Purkinje cell (primary cell): ENCODE results near the gene RAE1. TPM values are rescaled to one million over a fixed set of nuclear protein-coding genes. Genes with fewer than 3 reads are reported as not detected.

Experiments used
- polyA plus RNA-seq: library from polyadenylated mRNA; unstranded; fragments of >200 nt; fragmentation: Nextera tagmentation; gene quantifications from 2 replicates; pipeline ENCODE4 v1.2.1, GENCODE V29; 2014

RAE1 gene
- polyA plus RNA-seq, result 17.9 and 24.6 TPM in 2 replicates

GRCh38 chr20:57351042-57351783 lies at the start of gene RAE1:
Gene RAE1, plus strand, starts transcription at chr20:57351255. Its CDS starts 2,784 bp downstream, at chr20:57354039.

GRCh38 chr20:57329608-57330221 lies 21.3 kb upstream of the RAE1 start, which contains the start of gene SPO11:
Gene SPO11, plus strand, starts transcription at chr20:57329803. Its CDS starts 65 bp downstream, at chr20:57329868.

GRCh38 chr20:57390604-57391438 lies 39.8 kb downstream of the RAE1 start, which contains the start of gene RBM38:
Gene RBM38, plus strand, starts transcription at chr20:57391396. Its CDS starts 186 bp downstream, at chr20:57391582.

Other genes starting within 250 kb of the RAE1 start
- gene BMP7, start 84.6 kb upstream of the RAE1 start, polyA plus RNA-seq, result 1.8 and 3.1 TPM in 2 replicates
- not detected in 2 replicates for gene SPO11, start 21.5 kb upstream of the RAE1 start, polyA plus RNA-seq
- 0.25 TPM in 1 of 2 replicates, not detected in the other for gene RBM38, start 40.1 kb downstream of the RAE1 start, polyA plus RNA-seq
- 0.63 TPM in 1 of 2 replicates, not detected in the other for gene CTCFL, start 173.9 kb downstream of the RAE1 start, polyA plus RNA-seq
- gene PCK1, start 209.9 kb downstream of the RAE1 start, polyA plus RNA-seq, result not detected in 2 replicates